ENCODE measurements around the gene KCNIP3.

KCNIP3 gene

GRCh38 chr2:95278637-95279225 is 18.4 kb upstream of the KCNIP3 start:
- H3K4me1 ChIP-seq (ENCODE audit: low read depth, poor library complexity, severe bottlenecking) = no peaks in the 10 kb centered on the region
- no peak overlapping the region for H3K4me2 ChIP-seq
- H3K79me2 ChIP-seq (ENCODE audit: insufficient read depth, low read depth) = no peaks in the 10 kb centered on the region
- H3K9ac ChIP-seq = no peak overlapping the region
- H4K20me1 ChIP-seq (ENCODE audit: insufficient read depth) = no peaks in the 10 kb centered on the region
- no peak for TF ChIP-seq CTCF (conservative IDR thresholded peaks at IDR 0.05; ENCODE audit: low read depth, low read length)
- H2AFZ ChIP-seq (ENCODE audit: low read depth) = no peak overlapping the region
- no peaks in the 10 kb centered on the region for H3K36me3 ChIP-seq (ENCODE audit: insufficient read depth)
- H3K4me3 ChIP-seq (IDR thresholded peaks at IDR 0.05; ENCODE audit: insufficient read depth, low read depth, low read length) = no peak overlapping the region
- H3K27me3 ChIP-seq (ENCODE audit: insufficient read depth, low read depth) = no peaks in the 10 kb centered on the region
- H3K27ac ChIP-seq = no peak overlapping the region

GRCh38 chr2:95279435-95280035 is 17.6 kb upstream of the KCNIP3 start:
- H3K9ac ChIP-seq = no peak overlapping the region
- H3K79me2 ChIP-seq (ENCODE audit: insufficient read depth, low read depth) = no peaks in the 10 kb centered on the region
- TF ChIP-seq CTCF (conservative IDR thresholded peaks at IDR 0.05; ENCODE audit: low read depth, low read length) = no peak
- H3K27me3 ChIP-seq (ENCODE audit: insufficient read depth, low read depth) = no peaks in the 10 kb centered on the region
- no peak overlapping the region for H2AFZ ChIP-seq (ENCODE audit: low read depth)
- H3K4me2 ChIP-seq = no peak overlapping the region
- no peak overlapping the region for H3K4me3 ChIP-seq (IDR thresholded peaks at IDR 0.05; ENCODE audit: insufficient read depth, low read depth, low read length)
- H3K4me1 ChIP-seq (ENCODE audit: low read depth, poor library complexity, severe bottlenecking) = no peaks in the 10 kb centered on the region
- no peak overlapping the region for H3K27ac ChIP-seq
- no peaks in the 10 kb centered on the region for H4K20me1 ChIP-seq (ENCODE audit: insufficient read depth)
- H3K36me3 ChIP-seq (ENCODE audit: insufficient read depth) = no peaks in the 10 kb centered on the region

GRCh38 chr2:95281071-95281470 is 16.1 kb upstream of the KCNIP3 start:
- Histone ChIP-seq H3K36me3 (ENCODE audit: insufficient read depth) (no peaks in the 10 kb centered on the region), H2AFZ (ENCODE audit: low read depth) (no peak overlapping the region), H3K79me2 (ENCODE audit: insufficient read depth, low read depth) (no peaks in the 10 kb centered on the region), H3K27me3 (ENCODE audit: insufficient read depth, low read depth) (no peaks in the 10 kb centered on the region), H3K4me3 (IDR thresholded peaks at IDR 0.05; ENCODE audit: insufficient read depth, low read depth, low read length) (no peak overlapping the region), H3K27ac (no peak overlapping the region), H3K9ac (no peak overlapping the region), H3K4me2 (no peak overlapping the region), H4K20me1 (ENCODE audit: insufficient read depth) (no peaks in the 10 kb centered on the region), H3K4me1 (ENCODE audit: low read depth, poor library complexity, severe bottlenecking) (no peaks in the 10 kb centered on the region)
- no peak for TF ChIP-seq CTCF (conservative IDR thresholded peaks at IDR 0.05; ENCODE audit: low read depth, low read length)

- H3K27ac ChIP-seq = no peak overlapping the region
- no peaks in the 10 kb centered on the region for H4K20me1 ChIP-seq (ENCODE audit: insufficient read depth)
- H3K79me2 ChIP-seq (ENCODE audit: insufficient read depth, low read depth) = no peaks in the 10 kb centered on the region
- no peaks in the 10 kb centered on the region for H3K36me3 ChIP-seq (ENCODE audit: insufficient read depth)
- no peaks in the 10 kb centered on the region for H3K4me1 ChIP-seq (ENCODE audit: low read depth, poor library complexity, severe bottlenecking)
- no peak overlapping the region for H3K4me3 ChIP-seq (IDR thresholded peaks at IDR 0.05; ENCODE audit: insufficient read depth, low read depth, low read length)
- TF ChIP-seq CTCF (conservative IDR thresholded peaks at IDR 0.05; ENCODE audit: low read depth, low read length) = no peak
- H2AFZ ChIP-seq (ENCODE audit: low read depth) = no peak overlapping the region
- no peak overlapping the region for H3K4me2 ChIP-seq
- H3K9ac ChIP-seq = no peak overlapping the region
- no peaks in the 10 kb centered on the region for H3K27me3 ChIP-seq (ENCODE audit: insufficient read depth, low read depth)
Observed at GRCh38 chr2:95281786-95282185, 15.4 kb upstream of the KCNIP3 start.
